Measurements from ENCODE around the gene QRFP. TPM values are rescaled to one million over a fixed set of nuclear protein-coding genes. Genes with fewer than 3 reads are reported as not detected.

The QRFP gene
- total RNA-seq, 4 donors from 2014 or later: not detected

DNA sequence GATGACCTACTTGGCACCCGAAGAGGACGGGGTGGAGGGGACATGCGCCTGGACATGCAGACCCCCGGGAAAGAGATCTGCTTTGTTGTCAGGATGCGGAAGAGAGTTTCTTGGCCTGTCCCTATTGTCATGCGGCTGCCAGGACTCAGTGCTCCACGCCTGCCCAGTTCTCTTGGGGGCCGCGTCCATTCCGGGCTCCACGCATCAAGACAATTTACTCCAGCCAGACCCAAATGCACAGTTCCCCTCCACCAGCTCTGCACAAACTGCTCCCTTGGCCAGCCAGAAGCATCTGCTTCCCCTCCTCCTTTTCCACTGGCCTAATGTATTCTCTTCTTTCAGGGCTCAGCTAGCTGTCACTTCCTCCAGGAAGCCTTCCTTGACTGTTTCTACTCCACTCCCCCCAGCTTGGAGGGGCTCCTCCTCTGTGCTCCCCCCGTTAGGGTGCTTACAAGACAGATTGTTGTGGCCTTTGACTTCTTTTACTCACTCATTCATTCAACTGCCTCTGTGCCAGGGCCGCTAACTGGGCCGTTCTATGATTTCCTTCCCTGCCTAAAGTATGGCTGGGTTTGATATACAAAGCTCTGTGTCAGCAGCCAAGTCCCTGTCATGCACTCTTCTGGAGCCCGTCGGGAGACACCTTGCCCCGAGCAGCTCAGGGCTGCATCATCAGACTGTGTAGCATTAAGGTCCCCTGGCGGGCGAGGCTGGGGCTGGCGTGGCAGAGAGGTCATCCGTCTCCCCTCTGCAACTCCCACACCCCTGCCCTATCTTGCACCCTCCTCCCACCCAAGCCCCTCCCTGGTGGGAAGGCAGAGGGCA is 35.9 kb upstream of the QRFP start:
- Histone ChIP-seq H3K4me1 (peaks cover 18% of the 10 kb centered on the region), H3K9me3 (no peaks in the 10 kb centered on the region), H3K36me3 (no peaks in the 10 kb centered on the region), H3K4me3 (no peak overlapping the region), H3K27ac (no peak overlapping the region), H3K27me3 (peaks cover 72% of the 10 kb centered on the region)
- DNase-seq (ENCODE audit: low spot score in 2 of 2): no peak
- TF ChIP-seq, protein P1, sequence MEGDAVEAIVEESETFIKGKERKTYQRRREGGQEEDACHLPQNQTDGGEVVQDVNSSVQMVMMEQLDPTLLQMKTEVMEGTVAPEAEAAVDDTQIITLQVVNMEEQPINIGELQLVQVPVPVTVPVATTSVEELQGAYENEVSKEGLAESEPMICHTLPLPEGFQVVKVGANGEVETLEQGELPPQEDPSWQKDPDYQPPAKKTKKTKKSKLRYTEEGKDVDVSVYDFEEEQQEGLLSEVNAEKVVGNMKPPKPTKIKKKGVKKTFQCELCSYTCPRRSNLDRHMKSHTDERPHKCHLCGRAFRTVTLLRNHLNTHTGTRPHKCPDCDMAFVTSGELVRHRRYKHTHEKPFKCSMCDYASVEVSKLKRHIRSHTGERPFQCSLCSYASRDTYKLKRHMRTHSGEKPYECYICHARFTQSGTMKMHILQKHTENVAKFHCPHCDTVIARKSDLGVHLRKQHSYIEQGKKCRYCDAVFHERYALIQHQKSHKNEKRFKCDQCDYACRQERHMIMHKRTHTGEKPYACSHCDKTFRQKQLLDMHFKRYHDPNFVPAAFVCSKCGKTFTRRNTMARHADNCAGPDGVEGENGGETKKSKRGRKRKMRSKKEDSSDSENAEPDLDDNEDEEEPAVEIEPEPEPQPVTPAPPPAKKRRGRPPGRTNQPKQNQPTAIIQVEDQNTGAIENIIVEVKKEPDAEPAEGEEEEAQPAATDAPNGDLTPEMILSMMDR (IDR thresholded peaks at IDR 0.05): no peak
- TF ChIP-seq POLR2AphosphoS5 (IDR thresholded peaks at IDR 0.05) (no peak), EP300 (IDR thresholded peaks at IDR 0.05) (no peak), POLR2A (IDR thresholded peaks at IDR 0.05) (no peak)
- WGBS: 21% methylated on average over 21 of the region's 21 CpGs

DNA sequence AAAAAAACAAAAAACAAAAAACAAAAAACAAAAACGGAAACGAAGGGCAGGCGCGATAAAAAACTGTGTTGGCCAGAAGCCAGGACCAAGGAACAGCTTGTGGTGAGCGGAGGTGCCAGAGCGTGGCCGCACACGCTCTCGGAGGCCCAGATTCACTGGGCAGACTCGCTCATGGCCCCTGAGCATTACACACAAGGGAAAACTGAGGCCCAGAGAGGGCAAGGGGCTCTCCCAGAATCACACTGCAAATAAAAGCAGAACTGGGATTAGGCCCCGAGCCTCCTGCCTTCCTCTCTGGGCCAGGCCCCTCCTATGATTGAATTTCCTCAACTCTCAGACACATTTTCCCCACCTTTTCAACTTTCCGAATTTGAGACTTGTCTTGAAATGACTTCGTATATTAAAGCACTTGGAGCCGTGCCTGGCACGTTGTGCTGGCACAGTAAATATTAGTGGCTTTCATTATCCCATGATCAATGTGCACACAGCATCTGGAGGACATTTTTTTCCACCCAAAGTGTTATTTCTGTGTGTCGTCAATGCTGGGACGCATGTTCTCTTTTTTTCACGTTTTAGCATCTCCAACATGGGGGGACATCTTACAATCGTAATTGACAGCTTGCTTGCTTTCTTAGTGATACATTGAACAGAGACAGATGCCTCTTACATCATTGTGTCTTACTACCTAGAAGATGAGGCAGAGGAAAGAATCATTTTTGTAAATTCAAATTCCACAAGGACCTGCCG is 35.1 kb upstream of the QRFP start:
- Histone ChIP-seq H3K36me3 (no peaks in the 10 kb centered on the region), H3K9me3 (no peaks in the 10 kb centered on the region), H3K4me1 (peaks cover 18% of the 10 kb centered on the region), H3K27me3 (peaks cover 64% of the 10 kb centered on the region), H3K27ac (no peak overlapping the region), H3K4me3 (no peak overlapping the region)
- 46% methylated on average over 20 of the region's 20 CpGs for WGBS
- no peak for DNase-seq (ENCODE audit: low spot score in 2 of 2)
- TF ChIP-seq EP300 (IDR thresholded peaks at IDR 0.05) (no peak), POLR2A (IDR thresholded peaks at IDR 0.05) (no peak), POLR2AphosphoS5 (IDR thresholded peaks at IDR 0.05) (no peak)
- TF ChIP-seq, protein P1 (IDR thresholded peaks at IDR 0.05): no peak

DNA sequence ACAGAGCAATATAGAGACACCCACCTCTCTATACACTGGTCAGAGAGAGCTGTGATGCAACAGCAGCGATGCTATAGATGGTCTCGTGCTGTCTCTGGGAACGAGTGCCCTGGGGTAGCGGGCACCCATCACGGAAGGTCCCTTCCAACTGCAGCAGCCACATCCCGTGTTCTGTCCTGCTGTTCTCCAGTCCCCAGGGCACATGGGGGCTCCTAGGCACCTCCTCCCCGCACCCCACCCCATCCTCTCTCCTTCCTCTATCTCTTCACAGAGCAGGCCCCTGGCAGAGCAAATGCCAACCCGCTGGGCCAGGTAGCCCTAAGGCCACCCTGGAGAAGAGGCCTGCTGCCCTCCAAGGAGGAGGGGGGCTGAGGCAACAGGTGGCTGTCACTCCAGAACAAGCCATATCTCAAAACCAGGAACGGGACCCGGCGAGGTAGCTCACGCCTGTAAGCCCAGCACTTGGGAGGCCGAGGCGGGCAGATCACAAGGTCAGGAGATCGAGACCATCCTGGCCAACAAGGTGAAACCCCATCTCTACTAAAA is 34.3 kb upstream of the QRFP start:
- no peak for DNase-seq (ENCODE audit: low spot score in 2 of 2)
- TF ChIP-seq EP300 (IDR thresholded peaks at IDR 0.05): no peak
- no peak for TF ChIP-seq POLR2AphosphoS5 (IDR thresholded peaks at IDR 0.05)
- TF ChIP-seq, protein P1 (IDR thresholded peaks at IDR 0.05): no peak
- TF ChIP-seq POLR2A (IDR thresholded peaks at IDR 0.05): no peak
- Histone ChIP-seq H3K36me3 (no peaks in the 10 kb centered on the region), H3K4me1 (peaks cover 18% of the 10 kb centered on the region), H3K27ac (no peak overlapping the region), H3K9me3 (no peaks in the 10 kb centered on the region), H3K4me3 (no peak overlapping the region), H3K27me3 (peaks cover 57% of the 10 kb centered on the region)
- WGBS: 83% methylated on average over 11 of the region's 15 CpGs

DNA sequence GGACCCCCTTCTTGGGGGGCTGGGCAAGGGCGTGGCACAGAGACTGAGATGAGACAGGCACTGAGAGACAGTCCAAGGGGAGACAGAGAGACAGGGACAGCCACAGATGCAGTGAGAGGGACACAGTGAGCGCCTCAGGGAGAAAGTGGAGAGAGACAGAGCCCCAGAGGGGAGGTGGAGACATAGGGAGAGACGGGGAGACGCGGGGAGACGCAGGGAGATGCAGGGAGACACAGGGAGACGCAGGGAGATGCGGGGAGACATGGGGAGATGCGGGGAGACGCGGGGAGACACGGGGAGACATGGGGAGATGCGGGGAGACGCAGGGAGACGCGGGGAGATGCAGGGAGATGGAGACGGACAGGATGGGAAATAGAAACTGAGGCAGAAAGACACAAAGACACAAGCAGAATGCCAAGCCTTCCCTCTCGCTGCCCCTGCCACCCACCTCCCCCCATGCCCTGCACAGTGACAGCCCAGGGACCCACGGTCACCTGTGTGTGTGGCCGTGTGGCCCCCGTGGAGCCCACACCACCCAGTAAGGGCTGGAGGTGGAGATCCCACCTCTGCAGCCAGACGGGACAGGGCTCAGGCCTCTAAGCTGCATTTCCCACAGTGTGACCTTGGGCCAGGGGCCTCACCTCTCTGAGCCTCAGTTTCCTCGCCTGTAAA is 33.7 kb upstream of the QRFP start:
- TF ChIP-seq POLR2AphosphoS5 (IDR thresholded peaks at IDR 0.05) (no peak), EP300 (IDR thresholded peaks at IDR 0.05) (no peak), POLR2A (IDR thresholded peaks at IDR 0.05) (no peak)
- TF ChIP-seq, protein P1 (IDR thresholded peaks at IDR 0.05): no peak
- H3K4me3 ChIP-seq: no peak overlapping the region
- H3K4me1 ChIP-seq: peaks cover 18% of the 10 kb centered on the region
- 87% methylated on average over 19 of the region's 23 CpGs for WGBS
- peaks cover 57% of the 10 kb centered on the region for H3K27me3 ChIP-seq
- H3K36me3 ChIP-seq: no peaks in the 10 kb centered on the region
- no peak for DNase-seq (ENCODE audit: low spot score in 2 of 2)
- no peaks in the 10 kb centered on the region for H3K9me3 ChIP-seq
- H3K27ac ChIP-seq: no peak overlapping the region

Data from suprapubic skin (tissue), 4 donors.